Measurements from ENCODE around the gene ZNF750. TPM values are rescaled to one million over a fixed set of nuclear protein-coding genes. Genes with fewer than 3 reads are reported as not detected.

ZNF750 gene
- total and polyA plus RNA-seq, 2 experiments from 2014 or later = 0.13 to 0.17 TPM

- ATAC-seq (no peak), DNase-seq (ENCODE audit: low spot score) (no peak)
- Histone ChIP-seq H2AFZ (no peak overlapping the region), H3K4me3 (no peak overlapping the region), H3K27ac (ENCODE audit: low read depth) (no peak overlapping the region), H3K4me1 (ENCODE audit: insufficient read depth) (no peaks in the 10 kb centered on the region), H3K79me2 (replicated peaks; ENCODE audit: insufficient read depth) (peaks cover 37% of the 10 kb centered on the region), H3K4me2 (no peak overlapping the region), H3K27me3 (ENCODE audit: insufficient read depth) (no peaks in the 10 kb centered on the region), H4K20me1 (replicated peaks; ENCODE audit: insufficient read depth) (peaks cover 6% of the 10 kb centered on the region; the same call in 1 of the 2 replicates), H3K36me3 (ENCODE audit: insufficient read depth) (peaks cover 13% of the 10 kb centered on the region; the same call in 1 of the 2 replicates), H3F3A (replicated peaks; ENCODE audit: low read depth) (no peaks in the 10 kb centered on the region), H3K9me2 (ENCODE audit: insufficient read depth) (no peaks in the 10 kb centered on the region)
- no peak overlapping the region for H3K27ac Mint-ChIP-seq
- peaks cover 8% of the 10 kb centered on the region for H3K27me3 Mint-ChIP-seq (ENCODE audit: insufficient read depth, low read depth, poor library complexity)
- TF ChIP-seq EZH2 (IDR thresholded peaks at IDR 0.05; ENCODE audit: low read depth, unreplicated experiment) (no peak), STAT1 (IDR thresholded peaks at IDR 0.05; ENCODE audit: unreplicated experiment) (no peak), ZNF462 (CRISPR knock-in tag; IDR thresholded peaks at IDR 0.05) (no peak), ZNF331 (CRISPR knock-in tag; IDR thresholded peaks at IDR 0.05; ENCODE audit: low read depth) (no peak), CTCF (conservative IDR thresholded peaks at IDR 0.05; ENCODE audit: low read depth in 2 of 2) (no peak), POLR2AphosphoS5 (IDR thresholded peaks at IDR 0.05; ENCODE audit: low read depth) (no peak), EZH2phosphoT487 (IDR thresholded peaks at IDR 0.05; ENCODE audit: unreplicated experiment) (no peak), ETS1 (IDR thresholded peaks at IDR 0.05) (no peak), NANOG (IDR thresholded peaks at IDR 0.05; ENCODE audit: borderline replicate concordance) (no peak), CREB1 (CRISPR knock-in tag; IDR thresholded peaks at IDR 0.05; ENCODE audit: low read depth) (no peak), REST (IDR thresholded peaks at IDR 0.05; ENCODE audit: unreplicated experiment) (no peak), JUNB (IDR thresholded peaks at IDR 0.05; ENCODE audit: unreplicated experiment) (no peak), ZNF114 (CRISPR knock-in tag; IDR thresholded peaks at IDR 0.05) (no peak)
- no peak overlapping the region for H3K4me3 Mint-ChIP-seq
- no peaks in the 10 kb centered on the region; the same call in 2 of the 3 replicates for H3K9me3 Mint-ChIP-seq
- H3K4me1 Mint-ChIP-seq = peaks cover 11% of the 10 kb centered on the region; the same call in 2 of the 3 replicates
- H3K36me3 Mint-ChIP-seq (ENCODE audit: low read depth) = peaks cover 22% of the 10 kb centered on the region
Observed at GRCh38 chr17:82856361-82856760, 16.5 kb upstream of the ZNF750 start.

Data from GM23338 (cell line).